Measurements from ENCODE around the gene MBOAT2.

- TF ChIP-seq CTCF (conservative IDR thresholded peaks at IDR 0.05; ENCODE audit: low read depth, low read length) (no peak), EZH2 (IDR thresholded peaks at IDR 0.05; ENCODE audit: borderline replicate concordance, low read depth, low read length, poor library complexity, severe bottlenecking) (no peak)
Observed at GRCh38 chr2:8877894-8878293, 125.6 kb downstream of the MBOAT2 start.
